Stimulated activated naive CD4-positive, alpha-beta T cell treated with Interleukin-2 at 50 U/mL for 16 hours (primary cell): ENCODE data around the gene PRR14.
"Not testable (repeated sequence)": the region's sequence is repeated elsewhere in the genome, so short reads cannot be mapped to it uniquely, and the experiment has no call there.

Experiments used
- DNase-seq: peaks from one replicate; lab custom pipeline; 2025; lab: John Stamatoyannopoulos, UW

The PRR14 gene

DNA sequence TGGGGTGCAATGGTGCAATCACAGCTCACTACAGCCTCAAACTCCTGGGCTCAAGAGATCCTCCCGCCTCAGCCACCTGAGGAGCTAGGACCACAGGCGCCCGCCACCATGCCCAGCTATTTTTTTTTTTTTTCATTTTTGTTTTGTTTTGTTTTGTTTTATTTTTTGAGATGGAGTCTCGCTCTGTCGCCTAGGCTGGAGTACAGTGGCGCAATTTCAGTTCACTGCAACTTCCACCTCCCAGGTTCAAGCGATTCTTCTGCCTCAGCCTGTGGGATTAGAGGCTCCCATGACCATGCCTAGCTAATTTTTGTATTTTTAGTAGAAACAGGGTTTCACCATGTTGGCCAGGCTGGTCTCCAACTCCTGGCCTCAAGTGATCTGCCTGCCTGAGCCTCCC is 18.3 kb upstream of the PRR14 start:
- not testable (repeated sequence) for DNase-seq

DNA sequence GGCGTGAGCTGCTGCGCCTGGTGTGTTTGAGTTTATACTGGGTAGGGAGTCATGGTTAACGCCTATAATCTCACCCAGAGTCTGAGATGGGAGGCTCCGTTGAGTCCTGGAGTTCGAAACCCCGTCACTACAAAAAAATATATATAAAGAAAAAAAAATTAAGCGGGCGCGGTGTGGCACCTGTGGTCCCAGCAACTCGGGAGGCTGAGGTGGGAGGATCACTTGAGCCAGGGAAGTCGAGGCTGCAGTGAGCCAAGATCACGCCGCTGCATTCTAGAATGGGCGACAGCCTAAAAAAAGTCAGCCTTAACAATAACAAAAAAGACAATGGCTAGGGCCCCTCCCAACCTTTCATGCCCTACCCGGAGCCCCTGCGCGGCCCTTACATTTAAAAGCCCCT is 17.2 kb upstream of the PRR14 start:
- DNase-seq = no peak

DNA sequence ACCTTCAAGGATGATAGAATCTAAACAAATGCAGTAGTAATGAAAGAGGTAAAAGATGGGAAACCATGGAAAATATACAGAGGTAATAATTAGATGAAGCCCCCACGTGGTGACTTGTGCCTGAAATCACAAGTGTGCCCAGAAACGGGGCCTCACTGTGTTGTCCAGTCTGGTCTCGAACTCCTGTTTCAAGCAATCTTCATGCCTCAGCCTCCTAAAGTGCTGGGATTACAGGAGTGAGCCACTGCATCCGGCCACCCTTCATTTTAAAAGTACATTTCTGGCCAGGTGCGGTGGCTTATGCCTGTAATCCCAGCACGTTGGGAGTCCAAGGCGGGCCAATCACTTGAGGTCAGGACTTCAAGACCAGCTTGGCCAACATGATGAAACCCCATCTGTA is 14.2 kb upstream of the PRR14 start:
- no peak for DNase-seq

DNA sequence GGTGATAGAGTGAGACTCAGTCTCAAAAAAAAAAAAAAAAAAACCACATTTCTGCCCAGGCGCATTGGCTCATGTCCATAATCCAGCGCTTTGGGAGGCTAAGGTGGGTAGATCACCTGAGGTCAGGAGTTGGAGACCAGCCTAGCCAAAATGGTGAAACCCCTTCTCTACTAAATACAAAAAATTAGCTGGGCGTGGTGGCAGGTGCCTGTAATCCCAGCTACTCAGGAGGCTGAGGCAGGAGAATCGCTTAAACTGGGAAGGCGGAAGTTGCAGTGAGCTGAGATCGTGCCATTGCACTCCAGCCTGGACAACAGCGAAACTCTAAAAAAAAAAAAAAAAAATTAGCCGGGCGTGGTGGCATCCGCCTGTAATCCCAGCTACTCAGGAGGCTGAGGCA is 13.6 kb upstream of the PRR14 start:
- not testable (repeated sequence) for DNase-seq

DNA sequence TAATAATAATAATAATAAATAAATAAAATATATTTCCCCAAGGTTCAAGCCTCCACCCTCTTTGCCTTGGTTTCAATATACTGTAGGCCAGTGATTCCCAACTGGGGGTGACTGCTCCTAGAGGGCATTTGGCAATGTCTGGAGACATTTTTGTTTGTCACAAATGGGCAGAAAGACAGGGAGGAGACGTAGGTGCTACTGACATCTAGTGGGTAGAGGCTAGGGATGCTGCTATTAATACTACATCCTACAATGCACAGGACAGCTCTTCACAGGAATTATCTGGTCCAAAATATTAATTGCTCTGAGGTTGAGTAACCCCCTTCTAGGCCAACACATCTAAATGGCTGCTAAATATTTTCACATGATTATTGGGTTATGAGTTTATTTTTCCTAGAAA is 12.8 kb upstream of the PRR14 start:
- DNase-seq = no peak

DNA sequence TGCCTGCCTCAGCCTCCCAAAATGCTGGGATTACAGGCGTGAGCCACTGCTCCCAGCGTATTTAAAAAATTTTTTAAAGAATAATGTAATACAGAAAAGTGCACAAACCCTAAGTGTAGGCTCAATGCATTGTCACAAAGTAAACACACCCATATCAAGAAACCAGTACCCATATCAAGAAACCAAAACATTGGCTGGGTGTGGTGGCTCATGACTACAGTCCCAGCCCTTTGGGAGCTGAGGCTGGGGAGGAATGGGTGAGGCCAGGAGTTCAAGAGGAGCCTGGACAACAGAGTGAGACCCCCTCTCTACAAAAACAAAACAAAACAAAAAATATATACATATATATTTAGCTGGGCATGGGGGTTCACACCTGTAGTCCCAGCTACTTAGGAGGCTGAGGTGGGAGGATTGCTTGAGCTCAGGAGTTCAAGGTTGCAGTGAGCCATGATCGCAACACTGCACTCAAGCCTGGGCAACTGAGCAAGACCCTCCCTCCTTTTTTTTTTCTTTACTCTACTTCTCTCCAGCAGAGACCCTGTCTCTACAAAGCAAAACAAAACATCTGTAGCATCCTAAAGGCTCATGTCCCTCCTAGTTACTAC is 9.3 kb upstream of the PRR14 start:
- no peak for DNase-seq

DNA sequence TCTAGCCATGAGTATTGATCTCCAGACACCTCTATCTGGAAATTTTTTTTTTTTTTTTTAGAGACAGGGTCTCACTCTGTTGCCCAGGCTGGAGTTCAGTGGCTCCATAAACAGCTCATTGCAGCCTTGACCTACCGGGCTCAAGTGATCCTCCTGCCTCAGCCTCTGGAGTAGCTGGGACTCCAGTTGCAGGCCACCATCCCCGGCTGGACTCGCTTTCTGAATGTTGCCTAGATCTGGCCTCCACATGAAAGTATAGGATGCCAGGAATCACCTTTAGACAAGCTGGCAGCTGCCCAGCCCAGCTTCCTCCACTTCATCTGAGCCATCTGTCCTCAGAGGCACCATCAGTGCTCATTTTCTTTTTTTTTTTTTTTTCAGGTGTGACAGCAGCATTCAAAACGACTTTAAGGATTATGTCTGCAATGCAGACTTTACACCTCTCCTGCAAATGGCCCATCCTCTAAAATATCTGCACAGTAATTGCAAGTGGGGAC is 6.4 kb upstream of the PRR14 start:
- DNase-seq = no peak

DNA sequence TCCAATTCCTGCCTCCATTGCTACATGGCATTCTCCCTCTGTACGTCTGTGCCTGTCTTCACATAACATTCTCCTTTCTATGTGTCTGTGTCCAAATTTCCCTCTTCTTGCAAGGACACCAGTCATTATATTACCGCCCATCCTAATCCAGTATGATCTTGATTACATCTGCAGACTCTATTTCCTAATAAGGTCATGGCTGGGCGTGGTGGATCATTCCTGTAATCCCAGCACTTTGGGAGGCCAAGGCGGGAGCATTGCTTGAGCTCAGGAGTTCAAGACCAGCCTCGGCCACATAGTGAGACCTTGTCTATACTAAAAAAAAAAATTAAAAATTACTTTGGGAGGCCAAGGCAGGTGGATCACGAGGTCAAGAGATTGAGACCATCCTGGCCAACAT is 5.0 kb upstream of the PRR14 start:
- DNase-seq = no peak

DNA sequence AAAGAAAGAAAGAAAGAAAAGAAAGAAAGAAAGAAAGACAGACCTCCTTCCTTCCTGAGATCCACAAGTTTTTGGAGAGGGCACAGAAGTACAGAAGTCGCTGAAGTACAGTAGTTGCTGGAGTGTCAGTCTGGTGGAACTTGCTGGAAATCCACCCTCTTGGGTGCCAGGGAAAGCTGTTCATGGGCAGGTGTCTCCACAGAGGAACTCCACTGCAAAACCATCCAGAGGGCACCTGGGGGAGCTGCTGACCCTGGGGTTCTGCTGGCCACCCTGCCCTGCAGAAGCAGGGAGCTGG is 3.5 kb upstream of the PRR14 start:
- no peak for DNase-seq

DNA sequence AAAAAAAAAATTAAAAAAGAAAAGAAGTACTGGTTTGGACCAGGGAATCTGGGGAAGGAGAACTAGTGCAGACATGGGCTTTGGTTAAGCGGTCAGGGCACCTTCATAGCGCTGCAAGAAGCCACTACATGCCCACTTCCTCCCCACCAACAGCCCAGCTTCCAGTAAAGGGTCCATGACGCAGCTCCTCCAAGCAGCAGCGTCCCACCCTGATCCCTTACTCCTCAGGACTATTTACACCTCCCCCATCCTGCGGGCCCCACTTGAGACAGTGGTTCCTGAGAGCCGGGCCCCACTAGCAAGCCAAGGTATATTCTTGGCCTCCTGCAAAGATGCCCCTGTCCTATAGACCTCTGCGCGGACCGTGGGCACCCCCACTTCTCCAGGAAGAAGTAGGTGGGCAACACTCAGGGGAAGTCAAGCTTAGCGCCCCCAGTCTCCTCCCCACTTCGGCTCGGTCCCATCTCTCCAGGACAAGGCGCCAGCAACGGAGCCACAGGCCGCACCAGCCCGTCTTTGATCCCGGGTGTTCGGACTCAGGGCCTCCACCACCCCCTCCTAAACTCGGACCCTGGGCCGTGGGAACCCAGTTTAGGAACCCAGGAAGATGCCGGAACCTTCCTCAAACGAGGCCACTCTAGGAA is 913 bp upstream of the PRR14 start:
- no peak for DNase-seq

DNA sequence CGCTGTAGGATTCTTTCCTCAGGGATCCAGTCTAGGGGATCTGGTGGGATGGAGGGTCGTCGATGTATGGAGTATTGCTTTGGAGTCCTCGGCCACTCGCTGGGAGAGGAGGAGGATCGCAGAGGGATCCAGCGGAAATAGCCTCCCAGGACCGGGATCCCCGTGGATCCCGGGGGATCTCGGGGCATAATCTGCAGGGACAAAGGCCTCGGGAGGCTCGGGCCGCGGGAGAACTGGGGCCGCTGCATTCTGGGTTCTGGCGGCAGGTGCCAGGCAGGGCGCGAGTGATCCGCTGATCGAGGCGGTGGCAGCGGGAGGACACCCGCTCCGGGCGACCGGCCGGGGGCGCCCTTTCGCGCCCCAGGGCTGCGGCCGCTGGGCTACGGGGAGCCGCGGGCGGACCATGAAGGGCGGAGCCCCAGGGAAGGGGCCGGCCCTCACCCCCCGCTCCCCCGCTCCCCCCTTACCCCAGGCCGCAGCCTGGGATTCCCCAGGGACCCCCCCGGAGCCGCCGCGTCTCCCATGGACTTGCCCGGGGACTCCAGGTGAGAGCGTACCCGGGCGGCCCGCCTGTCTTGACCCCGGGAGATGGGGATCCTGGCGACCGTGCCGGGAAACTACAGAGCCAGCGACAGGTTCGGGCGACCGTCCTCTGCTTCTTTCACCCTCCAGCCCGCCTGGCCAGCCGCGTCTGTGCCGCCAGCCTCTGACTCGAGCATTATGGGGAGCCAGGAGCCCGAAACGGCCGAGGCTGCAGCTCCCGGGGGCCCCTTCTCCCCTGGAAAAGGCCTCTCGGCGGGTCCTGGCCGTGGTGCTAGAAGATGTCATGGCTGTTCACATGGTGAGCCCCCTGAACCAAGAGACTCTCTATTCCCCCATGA is 604 bp downstream of the PRR14 start:
- peak; percentile 74 for DNase-seq

DNA sequence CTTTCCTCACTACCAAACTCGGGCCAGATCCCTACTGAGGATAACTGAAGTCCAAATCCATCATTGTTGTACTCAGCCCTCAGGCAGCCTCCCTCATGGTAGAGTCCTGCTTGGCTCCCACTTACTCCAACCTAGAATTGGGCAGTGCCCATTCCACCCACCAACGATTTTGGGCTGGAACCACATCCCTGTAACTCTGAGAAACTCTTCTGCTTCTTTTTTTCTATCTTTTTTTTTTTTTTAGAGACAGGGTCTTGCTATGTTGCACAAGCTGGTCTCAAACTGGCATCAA is 1.2 kb downstream of the PRR14 start:
- DNase-seq = no peak

DNA sequence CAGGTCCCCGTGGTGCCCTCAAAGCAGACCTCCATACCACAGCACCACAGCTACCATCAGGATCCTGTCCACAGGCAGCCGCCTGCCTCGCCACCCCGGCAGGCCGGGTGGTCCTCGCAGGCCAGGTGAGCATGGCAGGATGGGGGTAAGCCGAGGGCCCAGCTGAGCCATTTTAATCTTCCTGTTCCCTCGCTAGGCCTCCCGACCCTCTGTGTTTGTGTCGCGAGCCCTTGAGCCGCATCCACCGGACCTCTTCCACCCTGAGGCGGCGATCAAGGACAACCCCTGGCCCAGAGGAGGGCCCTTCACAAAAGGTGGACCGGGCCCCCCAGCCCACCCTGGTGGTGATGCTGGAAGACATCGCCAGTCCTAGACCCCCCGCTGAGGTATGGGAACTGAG is 2.0 kb downstream of the PRR14 start:
- no peak for DNase-seq

DNA sequence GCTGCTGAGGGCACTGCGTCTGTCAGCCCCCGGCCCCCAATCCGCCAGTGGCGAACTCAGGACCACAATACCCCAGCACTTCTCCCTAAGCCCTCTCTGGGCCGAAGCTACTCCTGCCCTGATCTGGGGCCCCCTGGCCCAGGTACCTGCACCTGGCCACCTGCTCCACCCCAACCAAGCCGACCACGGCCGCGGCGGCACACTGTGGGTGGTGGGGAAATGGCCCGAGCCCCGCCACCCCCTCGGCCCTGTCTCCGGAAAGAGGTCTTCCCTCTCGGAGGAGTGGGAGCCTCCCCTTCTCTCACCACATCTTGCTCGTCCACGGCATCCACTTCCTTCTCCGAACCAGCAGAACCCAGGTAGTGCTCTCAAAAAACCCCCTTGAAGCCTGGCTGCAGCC is 4.1 kb downstream of the PRR14 start:
- DNase-seq = no peak

DNA sequence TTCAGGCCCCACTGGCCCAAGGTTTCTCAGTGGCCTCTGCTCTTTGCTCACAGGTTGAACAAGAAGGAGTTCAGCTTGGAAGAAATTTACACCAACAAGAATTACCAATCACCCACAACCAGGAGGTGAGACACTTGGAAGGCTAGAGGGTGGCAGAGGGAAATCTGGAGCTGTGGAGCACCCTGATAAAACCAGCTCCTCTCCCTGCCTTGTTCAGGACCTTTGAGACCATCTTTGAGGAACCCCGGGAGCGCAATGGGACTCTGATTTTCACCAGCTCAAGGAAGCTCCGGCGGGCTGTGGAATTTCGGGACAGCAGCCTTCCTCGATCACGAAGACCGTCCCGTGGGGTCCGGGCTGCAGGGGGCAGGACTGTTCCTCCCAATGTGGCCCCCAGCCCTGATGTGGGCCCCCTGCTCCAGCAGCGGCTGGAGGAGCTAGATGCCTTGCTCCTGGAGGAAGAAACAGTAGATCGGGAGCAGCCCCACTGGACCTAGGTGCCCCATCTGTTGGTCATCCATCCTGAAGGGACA is 5.1 kb downstream of the PRR14 start:
- no peak for DNase-seq

DNA sequence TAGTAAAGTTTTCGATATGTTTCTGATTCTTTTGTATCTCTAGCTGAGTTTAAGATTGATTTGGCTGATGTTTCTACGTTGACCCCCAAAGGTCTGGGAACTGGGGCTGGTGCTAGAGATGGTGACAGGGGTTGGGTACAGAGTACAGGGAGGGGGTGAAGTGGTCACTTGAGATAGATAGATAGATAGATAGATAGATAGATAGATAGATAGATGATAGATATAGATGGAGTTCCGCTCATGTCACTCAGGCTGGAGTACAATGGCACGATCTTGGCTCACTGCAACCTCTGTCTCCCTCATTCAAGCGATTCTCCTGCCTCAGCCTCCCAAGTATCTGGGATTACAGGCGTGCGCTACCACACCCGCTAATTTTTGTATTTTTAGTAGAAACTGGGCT is 5.6 kb downstream of the PRR14 start:
- DNase-seq = no peak

DNA sequence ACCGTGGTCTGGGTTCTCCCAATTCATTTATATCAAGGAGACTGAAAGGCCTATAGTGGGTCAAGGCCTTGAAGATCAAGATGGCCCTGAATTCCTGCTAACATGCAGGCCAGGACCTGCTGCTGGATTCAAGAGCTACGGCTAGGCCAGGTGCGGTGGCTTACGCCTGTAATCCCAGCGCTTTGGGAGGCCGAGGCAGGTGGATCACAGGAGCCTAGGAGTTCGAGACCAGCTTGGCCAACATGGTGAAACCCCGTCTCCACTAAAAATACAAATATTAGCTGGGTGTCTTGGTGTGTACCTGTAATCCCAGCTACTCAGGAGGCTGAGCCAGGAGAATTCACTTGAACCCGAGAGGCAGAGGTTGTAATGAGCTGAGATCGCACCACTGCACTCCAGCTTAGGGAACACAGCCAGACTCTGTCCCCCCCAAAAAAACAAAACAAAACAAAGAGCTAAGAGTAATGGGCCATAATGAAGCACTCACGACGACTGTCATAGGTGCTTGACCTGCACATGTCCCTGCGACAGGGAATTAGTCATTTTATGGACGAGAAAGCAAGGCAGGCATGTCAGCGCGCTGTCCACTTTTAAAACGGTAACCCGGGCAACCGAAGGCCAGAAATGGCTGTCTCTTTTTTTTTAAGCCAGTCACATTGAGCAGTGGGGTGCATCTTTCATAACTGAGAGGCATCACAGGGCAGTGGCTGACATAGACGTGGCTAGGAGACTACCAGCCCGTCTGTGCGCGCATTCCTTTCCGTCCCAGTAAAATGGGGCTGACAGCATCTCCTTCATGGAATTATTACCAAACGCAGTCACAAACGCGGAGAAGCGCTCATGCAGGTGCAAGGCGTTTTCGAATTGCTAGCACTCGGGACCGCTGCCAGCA is 6.5 kb downstream of the PRR14 start:
- no peak for DNase-seq

DNA sequence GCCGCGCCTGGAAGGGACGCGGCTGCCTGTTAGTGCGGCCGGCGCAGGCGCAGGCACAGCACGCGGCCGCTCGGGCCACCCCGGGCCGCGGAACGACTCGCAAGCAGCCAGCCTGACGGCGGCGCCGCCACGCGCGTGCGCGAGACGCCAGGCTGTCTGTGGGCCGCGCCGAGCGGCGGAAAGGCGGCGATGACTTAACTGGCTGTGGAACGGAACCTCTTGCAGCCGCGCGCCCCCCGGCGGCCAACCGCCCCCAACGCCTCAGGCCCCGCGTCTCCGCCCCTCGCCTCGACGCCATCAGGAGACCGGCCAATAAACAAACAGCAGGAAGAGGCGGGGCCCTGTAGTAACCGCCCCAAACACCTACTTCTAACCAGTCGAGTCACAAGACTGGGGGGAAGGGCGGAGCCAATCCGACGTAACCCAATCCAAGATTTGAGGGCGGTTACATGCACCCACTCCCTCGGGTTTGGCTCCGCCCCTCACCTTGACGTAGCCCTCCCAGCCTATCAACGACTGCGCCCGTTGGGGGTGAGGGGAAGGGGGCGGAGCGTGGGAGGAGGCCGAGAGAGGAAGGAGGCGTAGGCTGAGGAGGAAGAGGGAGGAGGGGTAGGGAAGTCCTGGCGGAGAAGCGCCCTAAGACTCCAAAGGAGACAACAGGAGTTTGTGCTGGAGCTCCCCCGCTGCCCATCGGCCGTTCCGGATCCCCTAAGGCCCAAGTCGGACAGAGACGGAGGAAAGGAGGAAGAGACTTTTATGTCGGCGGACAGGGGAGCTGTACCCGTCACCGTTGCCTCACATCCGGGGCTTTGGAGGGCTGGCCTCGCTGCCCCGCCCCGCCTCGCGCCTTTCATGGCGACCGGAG is 7.3 kb downstream of the PRR14 start, which contains the start of gene FBRS:
TSS of gene FBRS (plus strand) at position 566 of the 865 bp plus-strand sequence. CDS start 1,088 bp downstream, outside the sequence.
- peak; percentile 100 for DNase-seq

DNA sequence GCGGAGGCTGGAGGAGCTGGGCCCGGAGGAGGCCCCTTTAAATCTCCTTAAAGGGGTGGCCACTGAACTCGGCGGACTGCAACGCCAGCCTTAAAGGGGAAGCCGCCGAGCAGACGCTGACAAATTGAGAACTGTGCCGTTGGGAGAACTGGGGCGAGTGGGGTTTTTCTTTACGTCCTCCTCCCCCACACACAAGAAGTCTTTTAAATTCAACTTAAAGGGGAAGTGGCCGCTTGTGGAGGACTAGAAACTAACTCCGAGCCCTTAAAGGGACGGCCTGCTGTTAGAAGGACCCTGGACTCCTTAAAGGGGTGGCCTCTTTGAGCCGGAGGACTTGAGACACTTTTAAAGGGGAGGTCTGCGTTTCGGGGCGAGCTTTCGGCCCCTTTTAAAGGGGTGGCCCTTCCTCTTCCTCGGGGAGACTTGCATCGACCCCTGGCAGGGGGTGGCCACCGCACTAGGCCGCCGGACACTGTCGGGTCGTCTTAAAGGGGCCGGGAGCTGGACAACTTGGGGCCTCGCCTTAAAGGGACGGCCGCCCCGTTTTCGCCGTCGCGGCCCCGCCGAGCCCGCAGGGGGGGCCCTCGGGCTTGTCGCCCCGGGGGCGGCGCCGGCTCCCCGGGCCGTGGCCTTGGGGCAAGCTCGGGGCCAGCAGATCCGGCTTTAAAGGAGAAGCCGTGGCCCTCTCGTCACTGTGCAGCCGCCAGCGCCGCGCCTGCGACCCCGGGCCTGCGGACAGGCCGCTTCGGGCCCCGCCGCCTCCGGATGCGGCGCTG is 8.2 kb downstream of the PRR14 start:
- no peak for DNase-seq
